Lung (tissue), 12 donors: ENCODE data around the gene DHRSX. TPM values are rescaled to one million over a fixed set of nuclear protein-coding genes. Genes with fewer than 3 reads are reported as not detected.

Experiments used
- ATAC-seq: fragments of 200-7000 bp; cut with Tn5 transposase; one replicate; pipeline ENCODE4 v1.9.1; 2020; ENCODE audit warnings: moderate number of reproducible peaks; ENCODE audit not compliant: insufficient read depth, low FRiP score
- DNase-seq, 3 donors: peaks; one replicate each; pipeline ENCODE4 v3.0.0-alpha.2; 2013 to 2017
- H3K27ac ChIP-seq, 2 donors: one replicate each; pipeline ENCODE4 v1.5.1; 2013; ENCODE audit warnings: mild to moderate bottlenecking in 2 of 2, moderate library complexity in 2 of 2, control low read depth in 1 of 2, inconsistent platforms in 1 of 2, low read depth in 1 of 2, low read length in 1 of 2
- H3K27me3 ChIP-seq, 3 donors: one replicate each; pipeline ENCODE4 v1.5.1; 2013; ENCODE audit warnings: low read length in 2 of 3; ENCODE audit not compliant: control insufficient read depth in 3 of 3, insufficient read depth in 3 of 3
- H3K36me3 ChIP-seq, 4 donors: one replicate each; pipeline ENCODE4 v1.5.1; 2013; ENCODE audit warnings: low read length in 4 of 4, mild to moderate bottlenecking in 1 of 4, moderate library complexity in 1 of 4; ENCODE audit not compliant: control insufficient read depth in 4 of 4, insufficient read depth in 4 of 4
- H3K4me1 ChIP-seq, 5 donors: one replicate each; pipeline ENCODE4 v1.5.1; 2013; ENCODE audit warnings: low read length in 5 of 5, mild to moderate bottlenecking in 2 of 5, moderate library complexity in 1 of 5; ENCODE audit not compliant: control insufficient read depth in 5 of 5, insufficient read depth in 5 of 5
- H3K4me3 ChIP-seq: one replicate; pipeline ENCODE4 v1.5.1; 2013; ENCODE audit warnings: mild to moderate bottlenecking, control low read depth, moderate library complexity
- H3K9ac ChIP-seq, 2 donors: one replicate each; pipeline ENCODE4 v1.5.1; 2013; ENCODE audit warnings: low read length in 2 of 2, control low read depth in 1 of 2; ENCODE audit not compliant: insufficient read depth in 1 of 2
- H3K9me3 ChIP-seq, 4 donors: one replicate each; pipeline ENCODE4 v1.5.1; 2013; ENCODE audit warnings: low read length in 3 of 4, mild to moderate bottlenecking in 1 of 4, moderate library complexity in 1 of 4; ENCODE audit not compliant: control insufficient read depth in 4 of 4, insufficient read depth in 3 of 4
- CTCF ChIP-seq: IDR thresholded peaks from 2 replicates; pipeline ENCODE4 v1.5.1; 2012; ENCODE audit warnings: mild to moderate bottlenecking; ENCODE audit errors: control extremely low read depth, extremely low read depth
- WGBS, 2 donors: extraction: QIAGEN DNeasy Blood & Tissue Kit; methylation state at CpG; one replicate each; pipeline ENCODE4 v1.1.7; 2013; 5-methylcytosine and 5-hydroxymethylcytosine counted together
- polyA plus RNA-seq, 2 donors: library from polyadenylated mRNA; stranded (reverse); fragments of 200-250 nt; gene quantifications; one replicate each; pipeline ENCODE4 v1.2.1, GENCODE V29; 2013
- total RNA-seq, 2 donors: library from RNA; depleted of rRNA in 1 of 2; stranded (reverse); fragments of >200 nt in 1 of 2; gene quantifications; one replicate each; pipeline ENCODE4 v1.2.1, GENCODE V29; 2014 to 2021
- donor health status: control.
- donor health status: control.
- donor health status: Bipolar disorder and iron deficiency.
- donor health status: healthy.
- donor health status: DM: yes; HTN: yes; CAD: no.

The DHRSX gene
- total and polyA plus RNA-seq, 4 donors: 7.0 to 26.3 (median 18.9) TPM

GRCh38 chrX:2397229-2398063 is 103.3 kb downstream of the DHRSX start:
- H3K36me3 ChIP-seq: peaks cover 0 to 2% (median 0%) of the 10 kb centered on the region in 4 donors
- no peak for ATAC-seq
- no peak for TF ChIP-seq CTCF
- H3K9me3 ChIP-seq: peaks cover 0 to 2% (median 0%) of the 10 kb centered on the region in 4 donors
- no peak overlapping the region for H3K4me3 ChIP-seq
- no peak for DNase-seq
- peaks cover 0 to 5% (median 0%) of the 10 kb centered on the region in 5 donors for H3K4me1 ChIP-seq
- H3K27ac ChIP-seq: no peak overlapping the region
- no peaks in the 10 kb centered on the region for H3K27me3 ChIP-seq
- H3K9ac ChIP-seq: no peak overlapping the region
- 84 to 85% methylated on average over 26 of the region's 26 CpGs for WGBS, 2 donors

DNA sequence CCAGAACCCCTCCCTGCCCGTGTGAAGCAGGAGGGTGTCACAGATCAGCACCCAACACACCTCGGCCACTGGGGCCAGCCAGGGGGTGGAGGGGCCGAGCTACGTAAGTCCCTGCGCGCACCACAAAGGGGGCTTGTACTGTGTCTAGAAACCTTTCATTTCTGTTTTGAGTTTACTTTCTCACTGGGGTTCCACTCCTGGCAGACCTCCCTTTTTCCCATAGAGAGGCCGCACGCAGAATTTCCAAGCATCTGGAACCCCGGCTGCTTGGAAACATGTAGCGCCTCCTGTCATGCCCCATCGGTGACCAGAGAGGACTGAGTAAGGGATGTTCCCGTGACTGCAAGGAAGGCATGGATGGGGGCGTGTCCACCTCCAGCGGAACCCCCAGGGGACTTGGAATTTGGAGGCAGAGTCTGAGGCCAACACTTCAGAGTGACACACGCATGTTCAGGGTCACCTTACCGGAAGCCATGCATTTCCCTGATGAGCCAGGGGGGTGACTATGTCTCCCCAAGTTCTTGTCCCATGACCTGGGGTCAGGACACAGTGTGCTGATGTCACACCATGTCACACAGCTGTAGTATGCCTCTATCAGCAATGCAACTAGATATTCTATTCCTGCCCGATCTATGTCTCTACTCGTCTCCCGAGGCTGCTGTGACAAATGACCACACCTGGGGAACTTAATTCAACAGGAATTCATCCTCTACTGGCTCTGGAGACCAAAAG is 105.3 kb downstream of the DHRSX start:
- H3K4me1 ChIP-seq: no peaks in the 10 kb centered on the region
- peaks cover 0 to 8% (median 4%) of the 10 kb centered on the region in 4 donors for H3K36me3 ChIP-seq
- no peak for ATAC-seq
- no peak for TF ChIP-seq CTCF
- no peak for DNase-seq
- 89% methylated on average over 19 of the region's 19 CpGs for WGBS, 2 donors
- H3K27ac ChIP-seq: no peak overlapping the region
- H3K9me3 ChIP-seq: peaks cover 0 to 8% (median 3%) of the 10 kb centered on the region in 4 donors
- no peak overlapping the region for H3K9ac ChIP-seq
- no peak overlapping the region for H3K4me3 ChIP-seq
- H3K27me3 ChIP-seq: no peaks in the 10 kb centered on the region

GRCh38 chrX:2391869-2392606 is 108.7 kb downstream of the DHRSX start:
- 81 to 85% methylated on average over 15 of the region's 15 CpGs for WGBS, 2 donors
- Histone ChIP-seq H3K9me3 (peaks cover 0 to 8% (median 3%) of the 10 kb centered on the region in 4 donors), H3K4me3 (no peak overlapping the region), H3K27ac (no peak overlapping the region), H3K27me3 (no peaks in the 10 kb centered on the region), H3K4me1 (peaks cover 0 to 1% (median 0%) of the 10 kb centered on the region in 5 donors), H3K36me3 (peaks cover 1 to 8% (median 6%) of the 10 kb centered on the region in 4 donors), H3K9ac (no peak overlapping the region)
- ATAC-seq: no peak
- TF ChIP-seq CTCF: no peak
- no peak for DNase-seq
